ENCODE data around the gene FRY.

DNA sequence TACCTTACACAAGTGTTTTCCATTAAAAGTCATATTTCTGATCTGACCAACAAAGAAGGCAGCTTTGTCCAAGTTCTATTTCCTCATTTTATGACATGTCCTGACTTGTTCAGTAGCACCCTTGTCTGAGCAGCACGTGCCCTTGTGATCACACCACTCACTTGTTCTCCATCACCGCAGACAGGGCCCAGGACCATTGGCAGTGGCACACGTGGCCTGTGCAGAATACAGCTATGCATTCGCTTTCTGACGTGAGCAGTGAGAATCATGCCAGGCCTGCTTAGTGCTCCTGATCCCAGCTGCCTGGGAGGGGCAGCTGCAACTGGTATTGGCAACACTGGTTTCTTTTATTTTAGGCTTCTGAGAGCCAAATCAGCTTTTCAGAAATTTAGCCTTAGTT is 134.2 kb downstream of the FRY start:
- TF ChIP-seq CTCF (IDR thresholded peaks at IDR 0.05) (no peak), EZH2 (IDR thresholded peaks at IDR 0.05; ENCODE audit: borderline replicate concordance, insufficient read depth, low read depth, low read length, poor library complexity, severe bottlenecking) (no peak)

All from B cell (primary cell).